Measurements from ENCODE around the gene ARHGAP15. TPM values are rescaled to one million over a fixed set of nuclear protein-coding genes. Genes with fewer than 3 reads are reported as not detected.

The ARHGAP15 gene
- total RNA-seq, 1 donor, result 0.43 TPM

DNA sequence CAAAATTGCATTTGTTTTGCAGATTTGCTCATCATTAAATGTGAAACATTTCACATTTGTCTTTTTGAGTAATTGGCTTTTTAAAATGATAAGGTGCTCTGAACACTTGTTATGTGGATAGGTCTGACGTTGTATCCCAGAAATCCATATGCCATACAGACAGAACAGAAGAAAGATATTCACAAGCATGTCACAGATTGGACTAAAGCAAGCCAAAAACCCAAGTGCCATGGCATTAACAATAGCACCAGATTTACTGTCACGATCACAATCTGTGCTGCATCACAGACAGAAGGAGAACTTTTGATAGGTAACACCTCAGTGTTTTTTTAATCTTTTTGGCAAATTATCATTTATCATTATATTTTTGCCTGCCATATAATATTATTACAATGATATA is 272.6 kb downstream of the ARHGAP15 start:
- H3K4me3 ChIP-seq (ENCODE audit: low read depth, low read length), result no peak overlapping the region
- TF ChIP-seq, protein P1, sequence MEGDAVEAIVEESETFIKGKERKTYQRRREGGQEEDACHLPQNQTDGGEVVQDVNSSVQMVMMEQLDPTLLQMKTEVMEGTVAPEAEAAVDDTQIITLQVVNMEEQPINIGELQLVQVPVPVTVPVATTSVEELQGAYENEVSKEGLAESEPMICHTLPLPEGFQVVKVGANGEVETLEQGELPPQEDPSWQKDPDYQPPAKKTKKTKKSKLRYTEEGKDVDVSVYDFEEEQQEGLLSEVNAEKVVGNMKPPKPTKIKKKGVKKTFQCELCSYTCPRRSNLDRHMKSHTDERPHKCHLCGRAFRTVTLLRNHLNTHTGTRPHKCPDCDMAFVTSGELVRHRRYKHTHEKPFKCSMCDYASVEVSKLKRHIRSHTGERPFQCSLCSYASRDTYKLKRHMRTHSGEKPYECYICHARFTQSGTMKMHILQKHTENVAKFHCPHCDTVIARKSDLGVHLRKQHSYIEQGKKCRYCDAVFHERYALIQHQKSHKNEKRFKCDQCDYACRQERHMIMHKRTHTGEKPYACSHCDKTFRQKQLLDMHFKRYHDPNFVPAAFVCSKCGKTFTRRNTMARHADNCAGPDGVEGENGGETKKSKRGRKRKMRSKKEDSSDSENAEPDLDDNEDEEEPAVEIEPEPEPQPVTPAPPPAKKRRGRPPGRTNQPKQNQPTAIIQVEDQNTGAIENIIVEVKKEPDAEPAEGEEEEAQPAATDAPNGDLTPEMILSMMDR (IDR thresholded peaks at IDR 0.05; ENCODE audit: insufficient read depth, low read depth, low read length), result no peak
- no peak for DNase-seq (ENCODE audit: low read depth)

DNA sequence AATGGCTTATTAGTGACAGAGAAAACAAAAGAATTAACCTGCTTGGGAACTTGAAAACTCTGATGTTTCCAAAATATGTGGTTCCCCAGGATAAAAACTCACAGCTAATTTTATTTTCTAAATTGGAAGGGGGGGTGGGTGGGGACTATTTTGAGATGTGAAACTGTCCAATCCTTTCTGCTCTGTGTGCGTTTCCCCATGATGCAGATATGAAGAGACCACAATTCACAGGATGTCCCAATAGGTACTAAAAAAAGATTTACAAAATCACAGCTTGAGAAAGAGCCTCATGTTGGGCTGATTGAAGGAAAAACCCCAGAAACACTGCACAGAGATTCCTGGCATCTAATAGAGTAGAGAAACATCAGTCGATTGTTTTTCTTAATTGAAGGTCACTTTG is 273.2 kb downstream of the ARHGAP15 start:
- TF ChIP-seq, protein P1 (IDR thresholded peaks at IDR 0.05; ENCODE audit: insufficient read depth, low read depth, low read length), result no peak
- no peak for DNase-seq (ENCODE audit: low read depth)
- H3K4me3 ChIP-seq (ENCODE audit: low read depth, low read length), result no peak overlapping the region

DNA sequence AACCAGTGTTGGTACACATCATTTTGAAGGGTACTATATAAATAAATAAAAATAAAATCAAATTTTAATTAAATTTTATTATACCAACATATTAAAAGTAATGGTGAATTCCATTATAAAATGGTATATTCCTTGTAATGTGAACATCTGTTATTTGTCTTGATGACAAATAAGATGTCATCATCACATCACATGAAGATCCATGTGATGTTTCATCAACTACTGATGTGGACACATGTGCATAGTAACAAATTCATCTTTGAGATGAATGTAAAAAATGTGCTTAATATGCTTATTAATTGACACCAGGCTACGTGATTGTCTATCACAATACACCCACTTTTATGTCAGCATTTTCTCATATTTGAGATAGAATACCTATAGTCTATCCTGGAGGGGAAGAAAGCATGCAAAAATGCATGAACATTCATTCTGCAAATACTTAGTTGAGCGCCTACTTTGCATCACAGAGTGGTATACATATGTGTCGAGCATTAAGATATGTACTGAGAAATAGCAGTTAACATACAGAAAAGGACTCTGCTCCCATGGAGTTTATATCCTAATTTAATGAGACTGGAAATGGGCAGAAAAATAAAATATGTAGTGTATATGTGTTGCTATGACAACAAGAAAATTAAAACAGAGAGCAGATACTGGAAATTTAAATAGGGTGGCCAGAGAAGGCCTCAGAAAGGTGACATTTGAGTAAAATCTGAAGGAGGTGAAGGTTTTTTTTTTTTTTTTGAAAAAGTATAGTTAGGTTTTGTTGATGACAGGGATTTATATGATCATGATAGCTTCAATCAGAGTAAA is 281.1 kb downstream of the ARHGAP15 start:
- TF ChIP-seq, protein P1 (IDR thresholded peaks at IDR 0.05; ENCODE audit: insufficient read depth, low read depth, low read length), result no peak
- DNase-seq (ENCODE audit: low read depth), result no peak
- H3K4me3 ChIP-seq (ENCODE audit: low read depth, low read length), result no peak overlapping the region

- TF ChIP-seq, protein P1 (IDR thresholded peaks at IDR 0.05; ENCODE audit: insufficient read depth, low read depth, low read length), result no peak
- no peak for DNase-seq (ENCODE audit: low read depth)
Observed at GRCh38 chr2:143415571-143415970, 286.4 kb downstream of the ARHGAP15 start.

DNA sequence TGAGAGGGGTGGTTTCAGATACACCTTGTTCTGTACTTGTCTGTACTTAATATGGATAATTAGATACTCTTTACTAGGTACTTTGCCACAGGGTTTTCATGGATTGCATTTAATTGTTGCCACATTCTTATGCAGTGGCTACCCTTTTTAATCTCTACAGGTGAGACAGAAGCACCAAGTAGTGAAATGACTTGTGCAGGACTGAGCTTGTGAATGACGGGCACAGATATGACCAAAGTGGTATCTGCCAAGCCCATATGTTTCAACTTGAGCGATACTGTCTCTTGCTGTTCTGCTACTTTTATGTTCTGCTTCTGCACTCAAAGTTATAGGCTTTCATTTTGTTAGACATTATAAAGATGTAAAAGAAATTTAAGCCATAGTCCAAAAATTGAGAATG is 288.2 kb downstream of the ARHGAP15 start:
- DNase-seq (ENCODE audit: low read depth), result no peak
- TF ChIP-seq, protein P1 (IDR thresholded peaks at IDR 0.05; ENCODE audit: insufficient read depth, low read depth, low read length), result no peak
- H3K4me3 ChIP-seq (ENCODE audit: low read depth, low read length), result no peak overlapping the region

More at GRCh38 chr2:143415571-143415970, 286.4 kb downstream of the ARHGAP15 start:
- no peak overlapping the region for H3K4me3 ChIP-seq (ENCODE audit: low read depth, low read length)

DNA sequence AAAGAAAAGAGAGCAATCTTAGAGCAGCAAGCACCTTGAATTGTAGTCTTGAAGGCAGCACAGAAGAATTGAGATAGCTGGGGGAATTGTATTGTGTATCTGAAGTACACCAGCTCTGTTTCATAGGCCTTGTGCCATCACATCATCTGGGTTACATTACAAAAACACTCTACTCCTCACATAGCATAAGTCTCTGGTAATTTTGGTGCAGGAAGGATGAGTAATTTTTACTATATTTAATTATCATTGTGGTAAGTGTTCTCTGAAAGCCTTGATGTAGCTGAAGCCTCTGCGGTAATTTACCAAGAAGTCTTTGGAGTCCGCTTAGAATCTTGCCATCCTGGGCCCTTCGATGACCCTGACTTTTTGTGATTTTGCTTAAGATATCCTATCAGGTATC is 291.1 kb downstream of the ARHGAP15 start:
- no peak overlapping the region for H3K4me3 ChIP-seq (ENCODE audit: low read depth, low read length)
- TF ChIP-seq, protein P1 (IDR thresholded peaks at IDR 0.05; ENCODE audit: insufficient read depth, low read depth, low read length), result no peak
- no peak for DNase-seq (ENCODE audit: low read depth)
